GM21360 (cell line): ENCODE results near the gene CMPK2.
"Not testable (repeated sequence)": the region's sequence is repeated elsewhere in the genome, so short reads cannot be mapped to it uniquely, and the experiment has no call there.

Experiments used
- ATAC-seq: cut with Tn5 transposase; IDR thresholded peaks from one replicate; pipeline ENCODE4 v1.9.1; 2021; ENCODE audit warnings: mild to moderate bottlenecking, moderate library complexity; ENCODE audit not compliant: unreplicated experiment

The CMPK2 gene

GRCh38 chr2:6881046-6881445, 15.3 kb upstream of the CMPK2 start:
- no peak for ATAC-seq

GRCh38 chr2:6880200-6880733, 14.6 kb upstream of the CMPK2 start:
- no peak for ATAC-seq

- ATAC-seq, result no peak
These were observed 13.3 kb upstream of the CMPK2 start for GRCh38 chr2:6879011-6879410.

GRCh38 chr2:6878549-6878948, 12.8 kb upstream of the CMPK2 start:
- ATAC-seq, result no peak

- ATAC-seq, result peak; percentile 75
These were observed 11.9 kb upstream of the CMPK2 start, which contains the start of gene RSAD2 for GRCh38 chr2:6877402-6878304. Gene RSAD2 (plus strand): TSS chr2:6877777. CDS start chr2:6877801, 24 bp downstream.

GRCh38 chr2:6876309-6876708, 10.6 kb upstream of the CMPK2 start:
- no peak for ATAC-seq

GRCh38 chr2:6874032-6874431, 8.3 kb upstream of the CMPK2 start:
- no peak for ATAC-seq

- peak; percentile 53 for ATAC-seq
These were observed 6.7 kb upstream of the CMPK2 start for GRCh38 chr2:6872394-6872793.

GRCh38 chr2:6866982-6867381, 1.3 kb upstream of the CMPK2 start:
- ATAC-seq, result no peak

- ATAC-seq, result peak; percentile 38
These were observed 566 bp upstream of the CMPK2 start for GRCh38 chr2:6866275-6866671.

- no peak for ATAC-seq
These were observed 773 bp downstream of the CMPK2 start for GRCh38 chr2:6864923-6865345.

GRCh38 chr2:6864231-6864754, 1.4 kb downstream of the CMPK2 start:
- no peak for ATAC-seq

- ATAC-seq, result no peak
These were observed 1.9 kb downstream of the CMPK2 start for GRCh38 chr2:6863792-6864191.

GRCh38 chr2:6860296-6860695, 5.4 kb downstream of the CMPK2 start:
- no peak for ATAC-seq

- ATAC-seq, result not testable (repeated sequence)
These were observed 7.2 kb downstream of the CMPK2 start for GRCh38 chr2:6858466-6859027.

GRCh38 chr2:6856548-6856920, 9.2 kb downstream of the CMPK2 start:
- no peak for ATAC-seq

- no peak for ATAC-seq
These were observed 9.7 kb downstream of the CMPK2 start for GRCh38 chr2:6855860-6856547.

GRCh38 chr2:6854416-6854815, 11.3 kb downstream of the CMPK2 start:
- no peak for ATAC-seq

GRCh38 chr2:6852195-6852594, 13.5 kb downstream of the CMPK2 start:
- no peak for ATAC-seq

GRCh38 chr2:6846967-6847681, 18.6 kb downstream of the CMPK2 start:
- ATAC-seq, result no peak

- ATAC-seq, result no peak
These were observed 19.2 kb downstream of the CMPK2 start for GRCh38 chr2:6846540-6846939.
